GM21515 (cell line): Measurements from ENCODE around the gene NCK2.

Experiments used
- ATAC-seq: cut with Tn5 transposase; IDR thresholded peaks from one replicate; pipeline ENCODE4 v1.9.1; 2021; ENCODE audit not compliant: unreplicated experiment

NCK2 gene

GRCh38 chr2:105744909-105745853 lies at the start of gene NCK2:
NCK2 (plus strand) TSS chr2:105744912; CDS start chr2:105855064, 110,152 bp downstream.
- peak; percentile 12 for ATAC-seq

DNA sequence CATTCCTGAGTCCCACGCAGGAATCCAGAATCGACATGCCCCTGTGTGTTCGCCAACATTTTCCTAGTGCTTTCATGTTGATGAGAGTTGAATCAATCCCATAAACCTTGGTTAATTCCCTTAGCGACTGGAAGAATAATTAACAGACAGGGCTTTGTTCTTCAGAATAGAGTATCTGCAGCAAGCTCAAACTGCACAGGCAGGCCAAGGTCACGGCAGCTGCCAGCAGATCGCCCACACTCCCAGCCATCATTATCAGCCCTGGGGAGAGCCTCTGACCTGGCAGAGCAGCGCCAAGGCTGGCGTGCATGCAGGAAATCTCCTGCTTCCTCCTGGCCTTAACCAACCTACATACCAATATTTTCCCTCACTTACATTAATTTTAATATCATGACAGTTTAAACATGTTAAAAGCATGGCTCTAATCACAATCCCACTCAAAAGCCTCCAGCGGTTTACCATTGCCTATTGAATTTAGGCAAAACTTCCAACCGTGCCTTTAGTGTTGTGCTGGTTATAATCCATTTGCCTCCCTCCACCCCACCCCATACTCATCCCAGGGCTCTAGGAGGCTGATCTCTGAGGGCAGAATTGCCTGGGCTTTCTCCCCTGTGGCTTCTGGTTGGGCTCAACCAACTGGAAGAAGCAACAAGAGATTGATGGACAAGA lies 46.8 kb upstream of the NCK2 start:
- ATAC-seq, result no peak

GRCh38 chr2:105698820-105699219 lies 45.9 kb upstream of the NCK2 start:
- ATAC-seq, result no peak

- no peak for ATAC-seq
Measured at GRCh38 chr2:105701042-105701441, 43.7 kb upstream of the NCK2 start.

GRCh38 chr2:105708697-105709096 lies 36.0 kb upstream of the NCK2 start:
- ATAC-seq, result no peak

DNA sequence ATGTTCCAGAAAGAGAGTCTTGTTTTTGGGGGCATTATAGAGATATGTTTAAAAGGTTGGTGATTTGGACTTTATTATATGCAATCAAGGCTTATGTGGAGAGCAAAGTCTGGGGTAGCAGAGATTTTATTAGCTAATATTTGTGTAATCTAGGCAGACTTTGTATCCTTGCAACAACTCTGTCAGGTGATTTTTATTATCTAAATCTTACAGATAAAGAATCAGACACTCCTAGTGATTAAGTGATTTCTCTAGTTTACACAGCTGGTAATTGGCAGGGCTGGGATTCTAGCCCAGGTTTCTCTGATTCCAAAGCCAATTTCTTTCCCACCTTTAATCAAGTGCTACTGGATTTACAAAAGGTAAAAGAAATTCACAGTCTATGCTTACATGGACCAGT lies 33.3 kb upstream of the NCK2 start:
- no peak for ATAC-seq

- ATAC-seq, result no peak
Measured at GRCh38 chr2:105712166-105712915, 32.4 kb upstream of the NCK2 start.

DNA sequence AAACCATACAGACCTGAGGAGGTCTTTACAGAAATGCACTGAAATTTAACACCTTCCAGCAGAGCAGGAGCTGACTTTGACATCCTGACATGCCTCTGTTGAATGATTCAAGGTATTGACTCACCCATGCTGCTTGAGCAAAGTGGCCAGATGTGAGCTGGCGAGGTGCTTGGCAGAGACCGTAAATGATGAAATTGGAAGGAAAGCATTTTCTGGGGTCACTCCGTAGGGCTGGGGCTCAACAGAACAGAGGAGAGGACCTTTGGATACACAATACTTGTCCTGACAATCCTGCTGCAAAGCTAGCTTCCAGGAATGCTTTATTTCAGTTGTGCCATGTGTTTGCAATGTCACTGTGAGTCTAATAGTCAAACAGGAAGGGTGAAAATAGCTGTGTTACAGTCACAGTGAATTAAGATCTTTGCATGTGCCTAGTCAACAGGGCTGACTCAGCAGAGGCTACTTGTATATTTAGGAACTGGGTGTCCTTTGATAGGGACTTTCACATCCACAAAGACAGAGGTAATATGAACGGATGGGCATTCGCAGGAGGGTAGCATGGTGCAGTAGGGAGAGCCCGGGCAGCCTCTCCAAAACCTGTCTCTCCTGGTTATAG lies 31.6 kb upstream of the NCK2 start:
- ATAC-seq, result no peak

DNA sequence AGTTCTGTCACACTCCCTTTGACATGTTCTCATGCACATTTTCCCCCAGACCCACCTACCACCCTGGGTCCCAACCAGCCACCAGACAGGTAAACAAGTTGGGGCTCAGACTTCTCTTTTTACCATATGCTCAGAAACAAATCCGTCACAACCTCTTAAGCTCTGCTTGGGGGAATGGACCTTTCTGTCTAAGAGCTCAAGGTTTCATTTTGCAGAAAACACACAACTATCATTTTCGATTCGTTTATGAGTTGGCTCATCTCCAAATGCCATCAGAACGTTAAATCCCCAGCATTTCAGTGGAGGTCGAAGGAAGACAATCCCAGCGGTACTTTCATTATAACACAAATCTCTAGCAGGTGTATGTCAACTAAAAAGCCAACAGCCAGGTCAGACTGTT lies 30.6 kb upstream of the NCK2 start:
- no peak for ATAC-seq

- no peak for ATAC-seq
Measured at GRCh38 chr2:105718846-105719481, 25.7 kb upstream of the NCK2 start.

GRCh38 chr2:105721991-105722511 lies 22.7 kb upstream of the NCK2 start:
- ATAC-seq, result no peak

- ATAC-seq, result no peak
Measured at GRCh38 chr2:105722726-105723297, 21.9 kb upstream of the NCK2 start.

- no peak for ATAC-seq
Measured at GRCh38 chr2:105723431-105723830, 21.3 kb upstream of the NCK2 start.

GRCh38 chr2:105725388-105725787 lies 19.3 kb upstream of the NCK2 start:
- ATAC-seq, result peak; percentile 34

DNA sequence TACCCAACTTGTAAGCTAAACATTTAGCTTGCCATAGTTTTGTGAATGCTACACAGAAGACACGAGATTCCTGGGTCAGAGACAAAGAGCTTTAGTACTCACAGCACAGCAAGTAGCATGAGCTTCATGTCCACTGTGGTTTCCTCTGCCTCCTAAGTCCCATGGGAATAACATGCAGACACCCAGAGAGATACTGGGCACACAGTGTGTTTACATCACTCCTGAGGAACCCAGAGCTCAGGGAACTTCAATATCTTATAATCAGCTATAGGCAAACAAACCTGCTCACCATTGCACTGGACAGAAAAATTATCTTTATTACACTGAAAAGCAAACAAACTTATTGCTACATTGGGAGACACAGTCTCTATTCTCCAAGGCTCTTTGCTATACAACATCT lies 14.5 kb upstream of the NCK2 start:
- ATAC-seq, result no peak

GRCh38 chr2:105731511-105731910 lies 13.2 kb upstream of the NCK2 start:
- ATAC-seq, result no peak

- ATAC-seq, result no peak
Measured at GRCh38 chr2:105732101-105732500, 12.6 kb upstream of the NCK2 start.

DNA sequence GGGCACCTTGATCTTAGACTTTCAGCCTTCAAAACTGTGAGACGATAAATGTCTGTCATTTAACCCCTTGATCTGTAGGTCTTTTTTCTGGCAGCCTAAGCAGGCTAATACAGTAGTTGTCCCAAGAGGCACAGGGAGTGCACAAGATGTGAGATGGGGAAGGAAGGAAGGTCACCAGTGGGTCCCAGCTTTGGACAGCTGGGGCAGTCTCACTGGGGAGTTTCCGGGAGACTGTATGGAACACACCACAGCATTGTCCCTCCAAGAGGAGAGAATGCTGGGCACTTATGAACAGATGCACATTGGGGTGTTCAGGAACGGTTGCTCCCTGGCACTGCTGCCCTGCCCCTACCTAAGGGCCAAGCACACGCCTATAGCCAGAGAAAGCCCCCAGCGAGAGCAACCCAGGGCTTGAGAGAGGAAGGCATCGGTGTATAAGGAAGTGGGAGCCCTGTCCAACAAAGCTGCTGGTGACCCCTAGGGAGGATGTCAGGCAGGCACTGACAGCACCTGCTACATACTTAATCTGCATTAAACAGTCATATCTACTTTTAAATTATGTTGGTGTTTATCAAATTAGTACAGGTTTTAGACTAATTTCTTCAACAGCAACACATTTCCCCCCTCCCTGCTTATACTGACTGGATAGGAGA lies 11.6 kb upstream of the NCK2 start:
- ATAC-seq, result no peak

DNA sequence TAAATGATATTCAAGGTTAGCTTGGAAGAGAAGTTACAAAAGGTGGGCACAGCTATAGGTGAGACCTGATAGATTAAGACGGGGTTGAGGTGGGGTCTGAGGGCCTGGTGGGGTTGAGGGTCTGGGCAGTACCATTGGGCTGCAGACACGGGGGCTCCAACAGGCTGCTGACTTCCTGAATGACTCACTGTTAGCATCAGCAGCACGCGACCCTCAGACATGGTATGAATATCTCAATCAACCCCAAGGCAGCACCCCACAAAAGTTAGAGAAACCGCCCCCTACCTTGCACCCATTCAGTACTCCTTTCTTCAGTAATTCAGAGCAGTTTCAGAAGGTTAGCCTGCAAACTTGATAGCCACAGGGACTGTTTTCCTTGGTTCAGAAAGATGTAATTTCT lies 10.8 kb upstream of the NCK2 start:
- ATAC-seq, result no peak
